Measurements from ENCODE around the gene TAC3.

DNA sequence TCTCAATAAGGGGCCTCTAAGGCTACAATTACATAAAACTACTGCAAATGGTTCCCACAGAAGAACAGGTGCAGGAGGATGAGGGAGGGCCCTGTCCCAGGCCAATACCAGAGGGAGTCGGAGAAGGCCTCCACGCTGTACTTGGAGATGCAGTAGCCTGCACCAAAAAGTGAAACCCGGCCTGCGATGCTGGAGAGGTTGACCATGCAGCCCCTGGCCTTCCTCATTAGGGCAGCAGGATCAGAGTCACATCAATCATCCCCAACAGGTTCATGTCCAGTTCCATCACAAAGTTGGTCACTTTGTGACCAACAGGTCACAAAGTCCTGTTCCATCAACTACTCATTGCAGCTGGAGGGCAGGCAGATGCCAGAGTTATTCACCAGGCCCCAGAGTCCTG lies 32.9 kb downstream of the TAC3 start:
- no peak for TF ChIP-seq CTCF (IDR thresholded peaks at IDR 0.05)
- TF ChIP-seq POLR2A (IDR thresholded peaks at IDR 0.05), result no peak

Data from sigmoid colon (tissue), 3 donors.